HTERT RPE-1 (cell line): ENCODE measurements around the gene GLIPR1L2.
"Not testable (repeated sequence)": the region's sequence is repeated elsewhere in the genome, so short reads cannot be mapped to it uniquely, and the experiment has no call there.

ENCODE experiments used
- in situ Hi-C: fragments of 300-500 bp; cut with MboI; formaldehyde crosslinking; loops from 4 replicates; pipeline ENCODE4 v1.14.3; 2020; ENCODE audit warnings: low sequenced_read_pairs

Gene GLIPR1L2

DNA sequence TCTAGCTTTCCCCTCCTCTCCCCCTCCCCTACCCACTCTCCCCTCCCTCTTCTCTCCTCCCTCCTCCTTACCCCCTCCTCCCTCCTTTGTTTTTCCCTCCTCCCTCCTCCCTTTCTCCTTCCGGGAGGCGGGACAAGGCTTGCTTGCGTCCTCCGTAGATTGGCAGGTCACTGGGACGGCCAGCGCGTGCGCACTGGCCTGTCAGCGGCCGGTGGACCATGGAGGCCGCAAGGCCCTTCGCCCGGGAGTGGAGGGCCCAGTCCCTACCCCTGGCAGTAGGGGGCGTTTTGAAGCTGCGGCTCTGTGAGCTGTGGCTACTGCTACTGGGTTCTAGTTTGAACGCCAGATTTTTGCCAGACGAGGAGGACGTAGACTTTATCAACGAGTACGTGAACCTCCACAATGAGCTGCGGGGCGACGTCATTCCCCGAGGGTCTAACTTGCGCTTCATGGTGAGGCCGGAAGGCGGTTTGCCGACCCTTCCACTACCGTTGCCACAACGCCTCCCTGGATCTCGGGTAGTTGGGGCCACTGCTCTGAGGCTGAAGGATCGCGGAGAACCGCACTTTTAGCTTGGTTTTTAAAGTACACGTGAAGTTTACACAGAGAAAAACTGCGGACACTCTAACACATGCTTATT is at the start of gene GLIPR1L2:
TSS of gene GLIPR1L2 (plus strand) at position 191 of the 640 bp plus-strand sequence. CDS start at position 219, 28 bp downstream.
- in situ Hi-C loops: no loop called here

GRCh38 chr12:75341873-75342272 is 49.0 kb upstream of the GLIPR1L2 start:
- in situ Hi-C loops: no loop called here

GRCh38 chr12:75345531-75345930 is 45.4 kb upstream of the GLIPR1L2 start:
- in situ Hi-C loops: no loop called here

GRCh38 chr12:75346215-75346614 is 44.7 kb upstream of the GLIPR1L2 start:
- in situ Hi-C loops: not testable (repeated sequence)

DNA sequence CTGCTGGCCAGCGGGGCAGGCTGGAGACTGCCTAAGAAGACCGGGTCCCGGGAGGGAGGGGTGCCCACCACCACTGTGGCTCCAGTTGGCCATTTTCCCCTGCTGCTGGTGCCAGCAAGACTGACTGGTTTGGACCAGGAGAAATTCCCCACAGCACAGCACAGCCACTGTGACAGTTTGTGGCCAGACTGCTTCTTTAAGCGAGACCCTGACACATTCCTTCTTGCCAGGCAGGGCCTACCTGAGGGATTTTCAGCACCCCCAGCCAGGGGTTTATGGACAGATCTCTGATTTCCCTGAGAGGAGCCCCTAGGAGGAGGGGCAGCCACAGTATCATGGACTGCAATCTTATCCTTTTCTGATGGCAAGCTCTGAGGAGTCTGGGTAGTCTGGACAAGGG is 40.9 kb upstream of the GLIPR1L2 start:
- in situ Hi-C loops: no loop called here

- in situ Hi-C loops: no loop called here
These were observed 40.5 kb upstream of the GLIPR1L2 start for GRCh38 chr12:75350413-75350812.

GRCh38 chr12:75354011-75354410 is 36.9 kb upstream of the GLIPR1L2 start:
- in situ Hi-C loops: no loop called here

- in situ Hi-C loops: no loop called here
These were observed 30.0 kb upstream of the GLIPR1L2 start for GRCh38 chr12:75360920-75361319.

- in situ Hi-C loops: no loop called here
These were observed 29.5 kb upstream of the GLIPR1L2 start for GRCh38 chr12:75361408-75361807.

DNA sequence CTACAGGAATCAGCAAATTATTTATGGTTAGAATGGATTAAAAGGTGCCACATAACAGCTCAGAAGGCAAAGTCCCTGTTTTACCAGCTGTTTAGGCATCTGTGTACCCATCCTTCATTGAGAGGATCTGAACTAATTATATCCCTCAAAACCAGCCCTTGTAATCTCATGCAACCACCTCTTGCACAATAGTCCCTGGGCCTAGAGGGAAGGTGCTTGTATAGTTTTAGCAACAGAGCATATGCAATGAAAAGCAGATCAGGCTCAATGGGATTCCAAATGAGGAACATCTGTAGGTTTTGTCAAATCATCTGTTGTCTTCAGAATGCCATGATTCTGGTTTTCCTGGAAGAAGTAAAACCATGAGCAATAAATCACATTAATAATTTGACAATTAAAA is 26.0 kb upstream of the GLIPR1L2 start:
- in situ Hi-C loops: no loop called here

DNA sequence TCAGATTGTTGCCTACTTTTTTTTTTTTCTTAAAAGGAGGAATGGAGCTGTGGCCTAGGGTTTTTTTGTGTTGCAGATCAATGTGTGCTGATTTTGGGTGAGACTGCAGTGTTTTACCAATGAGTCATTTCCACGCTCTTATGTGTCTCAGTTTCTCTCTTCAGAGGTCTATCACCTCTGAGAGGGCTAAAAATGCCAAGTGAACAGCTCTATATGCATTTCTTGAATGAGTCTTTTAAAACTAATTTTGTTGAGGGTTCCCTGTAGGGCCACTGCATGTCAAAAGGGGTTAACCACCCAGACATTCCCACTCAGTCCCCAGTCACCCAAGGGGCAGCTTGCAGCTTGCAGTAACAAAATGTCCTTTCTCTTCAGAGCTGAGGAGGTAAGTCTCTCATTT is 24.3 kb upstream of the GLIPR1L2 start:
- in situ Hi-C loops: no loop called here

- in situ Hi-C loops: no loop called here
These were observed 15.9 kb upstream of the GLIPR1L2 start for GRCh38 chr12:75374971-75375370.

- in situ Hi-C loops: no loop called here
These were observed 12.5 kb upstream of the GLIPR1L2 start for GRCh38 chr12:75378354-75378753.

DNA sequence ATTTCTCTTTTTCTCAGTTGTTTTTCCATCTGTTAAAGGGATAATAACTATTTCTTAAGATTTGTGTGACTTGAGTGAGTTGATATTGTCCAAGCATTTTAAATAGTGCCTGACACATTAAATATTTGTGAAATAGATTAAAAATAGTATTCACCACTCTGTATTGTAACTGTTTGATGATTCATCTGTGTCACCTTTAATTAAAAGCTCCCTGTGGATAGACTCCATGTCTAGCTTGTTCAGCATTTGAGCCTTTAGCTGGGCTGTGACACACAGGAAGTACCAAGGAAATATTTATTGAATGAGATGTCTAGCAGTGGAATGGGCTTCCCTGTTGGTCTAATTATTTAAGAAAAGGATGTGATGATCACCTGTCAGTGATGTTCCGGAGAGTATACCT is 1.8 kb upstream of the GLIPR1L2 start:
- in situ Hi-C loops: no loop called here

- in situ Hi-C loops: no loop called here
These were observed 1.2 kb upstream of the GLIPR1L2 start for GRCh38 chr12:75389706-75390105.

- in situ Hi-C loops: no loop called here
These were observed 562 bp upstream of the GLIPR1L2 start for GRCh38 chr12:75390156-75390898.

- in situ Hi-C loops: no loop called here
These were observed 13.3 kb downstream of the GLIPR1L2 start for GRCh38 chr12:75404231-75404630.

GRCh38 chr12:75407683-75408082 is 16.8 kb downstream of the GLIPR1L2 start:
- in situ Hi-C loops: no loop called here

GRCh38 chr12:75409830-75410229 is 18.9 kb downstream of the GLIPR1L2 start:
- in situ Hi-C loops: no loop called here

- in situ Hi-C loops: no loop called here
These were observed 23.8 kb downstream of the GLIPR1L2 start for GRCh38 chr12:75414671-75415070.

DNA sequence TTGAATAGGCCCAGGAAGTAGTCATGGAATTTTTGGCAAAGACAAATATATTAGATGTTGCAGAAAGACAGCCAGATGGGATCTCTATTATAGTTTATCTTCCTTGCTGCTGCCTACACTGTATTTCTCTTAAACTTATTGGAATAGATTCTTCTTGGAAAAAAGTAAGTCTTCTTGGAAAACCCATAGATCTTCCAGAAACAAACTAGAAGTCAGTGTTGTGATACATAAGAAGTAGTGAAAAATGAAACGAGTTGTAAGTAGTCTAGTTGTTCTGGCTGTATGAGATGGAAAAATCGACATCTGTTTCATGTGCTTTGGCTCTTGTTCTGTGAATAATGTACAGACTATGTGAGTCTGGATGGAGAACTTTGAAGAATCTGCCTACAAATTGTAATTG is 29.0 kb downstream of the GLIPR1L2 start:
- in situ Hi-C loops: no loop called here

DNA sequence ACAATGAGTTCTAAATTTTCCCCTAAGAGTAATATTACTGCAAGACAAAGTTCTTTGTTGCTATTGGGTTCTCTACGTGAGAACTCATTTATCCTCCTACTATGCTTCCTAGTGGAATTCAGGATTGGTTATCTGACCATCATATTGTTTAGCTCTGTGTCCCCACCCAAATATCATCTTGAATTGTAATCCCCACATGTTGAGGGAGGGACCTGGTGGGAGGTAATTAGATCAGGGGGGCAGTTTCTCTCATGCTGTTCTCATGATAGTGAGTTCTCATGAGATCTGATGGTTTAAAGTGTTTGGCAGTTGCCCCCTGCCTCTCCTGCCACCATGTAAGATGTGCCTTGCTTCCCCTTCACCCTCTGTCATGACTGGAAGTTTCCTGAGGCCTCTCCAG is 36.6 kb downstream of the GLIPR1L2 start:
- in situ Hi-C loops: no loop called here

- in situ Hi-C loops: no loop called here
These were observed 37.9 kb downstream of the GLIPR1L2 start for GRCh38 chr12:75428767-75429166.
